GM12878 (cell line): Measurements from ENCODE around the gene EDEM3.
"Not testable (repeated sequence)": the region's sequence is repeated elsewhere in the genome, so short reads cannot be mapped to it uniquely, and the experiment has no call there.

Experiments
- EZH2 ChIP-seq: IDR thresholded peaks from 2 replicates; pipeline ENCODE4 v1.6.1; 2012; ENCODE audit warnings: low read depth, mild to moderate bottlenecking, control low read depth, inconsistent platforms, low read length, borderline replicate concordance; ENCODE audit not compliant: control insufficient read depth
- FOS ChIP-seq: IDR thresholded peaks from 3 replicates; pipeline ENCODE4 v1.6.1; 2011; ENCODE audit warnings: borderline replicate concordance; ENCODE audit not compliant: insufficient read length; ENCODE audit errors: extremely low read depth
- FOXK2 ChIP-seq: fragments of 450-650 bp; IDR thresholded peaks from 2 replicates; pipeline ENCODE4 v1.6.1; 2017; ENCODE audit warnings: mild to moderate bottlenecking, moderate library complexity
- MYC ChIP-seq: IDR thresholded peaks from 2 replicates; pipeline ENCODE4 v1.6.1; 2011; ENCODE audit warnings: mild to moderate bottlenecking, low read length, moderate library complexity, inconsistent platforms; ENCODE audit not compliant: insufficient read depth, insufficient replicate concordance, insufficient read length, severe bottlenecking
- NBN ChIP-seq: fragments of 450-650 bp; IDR thresholded peaks from 2 replicates; pipeline ENCODE4 v1.6.1; 2016
- PAX5 ChIP-seq: IDR thresholded peaks from 2 replicates; pipeline ENCODE4 v1.6.1; 2011; ENCODE audit warnings: low read depth, low read length, borderline replicate concordance
- RUNX3 ChIP-seq: IDR thresholded peaks from 2 replicates; pipeline ENCODE4 v1.6.1; 2012; ENCODE audit warnings: low read length, inconsistent platforms
- SP1 ChIP-seq: IDR thresholded peaks from one replicate; pipeline ENCODE4 v1.6.1; 2011; ENCODE audit warnings: low read depth, low read length
- TBL1XR1 ChIP-seq: IDR thresholded peaks from 2 replicates; pipeline ENCODE4 v1.6.1; 2012; ENCODE audit warnings: low read depth, low read length, improper control_type of control experiment
- YBX1 ChIP-seq: fragments of 450-650 bp; IDR thresholded peaks from 2 replicates; pipeline ENCODE4 v1.6.1; 2016; ENCODE audit warnings: antibody characterized with exemption
- YY1 ChIP-seq: IDR thresholded peaks from 2 replicates; pipeline ENCODE4 v1.6.1; 2011; ENCODE audit warnings: low read depth, mild to moderate bottlenecking, low read length
- ZSCAN29 ChIP-seq: fragments of 450-650 bp; IDR thresholded peaks from 2 replicates; pipeline ENCODE4 v1.6.1; 2017; ENCODE audit warnings: mild to moderate bottlenecking, moderate library complexity
- TF ChIP-seq, protein P1 (sequence below), 3 experiments: IDR thresholded peaks in 2 of 3; conservative IDR thresholded peaks in 1 of 3; 2 replicates each; pipeline ENCODE4 v1.5.1; 2011; ENCODE audit warnings: low read depth in 3 of 3, low read length in 3 of 3, mild to moderate bottlenecking in 3 of 3, control low read depth in 2 of 3, moderate library complexity in 2 of 3, inconsistent platforms in 1 of 3, mixed read lengths in 1 of 3; ENCODE audit not compliant: control insufficient read depth in 2 of 3, insufficient read depth in 1 of 3; ENCODE audit errors: extremely low read depth in 1 of 3

- not testable (repeated sequence) for TF ChIP-seq SP1, FOXK2, NBN, YY1, EZH2, PAX5, MYC, RUNX3, ZSCAN29, YBX1, FOS, TBL1XR1
- TF ChIP-seq, protein P1, sequence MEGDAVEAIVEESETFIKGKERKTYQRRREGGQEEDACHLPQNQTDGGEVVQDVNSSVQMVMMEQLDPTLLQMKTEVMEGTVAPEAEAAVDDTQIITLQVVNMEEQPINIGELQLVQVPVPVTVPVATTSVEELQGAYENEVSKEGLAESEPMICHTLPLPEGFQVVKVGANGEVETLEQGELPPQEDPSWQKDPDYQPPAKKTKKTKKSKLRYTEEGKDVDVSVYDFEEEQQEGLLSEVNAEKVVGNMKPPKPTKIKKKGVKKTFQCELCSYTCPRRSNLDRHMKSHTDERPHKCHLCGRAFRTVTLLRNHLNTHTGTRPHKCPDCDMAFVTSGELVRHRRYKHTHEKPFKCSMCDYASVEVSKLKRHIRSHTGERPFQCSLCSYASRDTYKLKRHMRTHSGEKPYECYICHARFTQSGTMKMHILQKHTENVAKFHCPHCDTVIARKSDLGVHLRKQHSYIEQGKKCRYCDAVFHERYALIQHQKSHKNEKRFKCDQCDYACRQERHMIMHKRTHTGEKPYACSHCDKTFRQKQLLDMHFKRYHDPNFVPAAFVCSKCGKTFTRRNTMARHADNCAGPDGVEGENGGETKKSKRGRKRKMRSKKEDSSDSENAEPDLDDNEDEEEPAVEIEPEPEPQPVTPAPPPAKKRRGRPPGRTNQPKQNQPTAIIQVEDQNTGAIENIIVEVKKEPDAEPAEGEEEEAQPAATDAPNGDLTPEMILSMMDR (IDR thresholded peaks at IDR 0.05 in 2 of 3, conservative IDR thresholded peaks at IDR 0.05 in 1 of 3; ENCODE audit: control insufficient read depth in 2 of 3, extremely low read depth in 1 of 3, insufficient read depth in 1 of 3, low read depth in 3 of 3, low read length in 3 of 3) = not testable (repeated sequence)
Observed at GRCh38 chr1:184679472-184679871, 75.2 kb downstream of the EDEM3 start.
